ENCODE measurements around the gene PPM1F.

The PPM1F gene

GRCh38 chr22:21985214-21985613 is 32.6 kb upstream of the PPM1F start:
- WGBS, 2 donors (ENCODE audit: extremely low coverage in 2 of 2, insufficient read length in 2 of 2, insufficient replicate concordance in 1 of 2): no CpG with 5 or more reads among the region's 5 CpGs

GRCh38 chr22:21984793-21985192 is 32.1 kb upstream of the PPM1F start:
- Histone ChIP-seq H3K27ac (replicated peaks; ENCODE audit: low read length) (no peak overlapping the region), H3K79me1 (ENCODE audit: low read depth, low read length) (peaks cover 6% of the 10 kb centered on the region)

More at GRCh38 chr22:21985214-21985613, 32.6 kb upstream of the PPM1F start:
- no peak overlapping the region for H3K4ac ChIP-seq (ENCODE audit: low read length)
- no peak overlapping the region for H3K18ac ChIP-seq (ENCODE audit: low read length)
- no peak overlapping the region for H4K8ac ChIP-seq (ENCODE audit: low read depth, low read length)
- no peak overlapping the region for H3K27ac ChIP-seq (replicated peaks; ENCODE audit: low read length)
- no peak for DNase-seq (ENCODE audit: low spot score)
- peaks cover 4 to 6% of the 10 kb centered on the region in 2 donors for H3K4me1 ChIP-seq (ENCODE audit: control insufficient read depth in 2 of 2, insufficient read depth in 1 of 2, low read depth in 1 of 2, low read length in 2 of 2)
- no peak overlapping the region for H2BK15ac ChIP-seq (ENCODE audit: low read length)
- H3K9me3 ChIP-seq (replicated peaks in 1 of 2; ENCODE audit: control insufficient read depth in 2 of 2, insufficient read depth in 1 of 2, low read depth in 1 of 2, low read length in 2 of 2): peaks cover 0 to 1% of the 10 kb centered on the region in 2 donors
- peaks cover 2 to 11% of the 10 kb centered on the region in 2 donors for H3K36me3 ChIP-seq (replicated peaks in 1 of 2; ENCODE audit: control insufficient read depth in 2 of 2, insufficient read depth in 2 of 2, low read length in 2 of 2)
- H3K27me3 ChIP-seq (ENCODE audit: control insufficient read depth in 3 of 3, insufficient read depth in 3 of 3, low read depth in 1 of 3, low read length in 3 of 3): peaks cover 0 to 23% (median 5%) of the 10 kb centered on the region in 3 experiments
- H2BK12ac ChIP-seq (ENCODE audit: low read length): no peak overlapping the region
- H3K4me2 ChIP-seq (ENCODE audit: insufficient read depth, low read length, poor library complexity, severe bottlenecking): no peak overlapping the region
- H2AFZ ChIP-seq (ENCODE audit: low read length): peak overlapping the region; percentile 94
- no peak overlapping the region for H2BK5ac ChIP-seq (ENCODE audit: low read length)
- no peak overlapping the region for H3K4me3 ChIP-seq (ENCODE audit: low read length in 2 of 2)
- peaks cover 6% of the 10 kb centered on the region for H3K79me1 ChIP-seq (ENCODE audit: low read depth, low read length)
- no peak overlapping the region for H3K9ac ChIP-seq (ENCODE audit: low read depth, low read length, poor library complexity)
- H3K14ac ChIP-seq (ENCODE audit: low read length): no peak overlapping the region
- H2BK120ac ChIP-seq (ENCODE audit: low read depth, low read length): no peak overlapping the region
- no peak overlapping the region for H3K23ac ChIP-seq (ENCODE audit: low read depth, low read length, poor library complexity)
- no peak overlapping the region for H4K91ac ChIP-seq (ENCODE audit: low read depth, low read length, poor library complexity)
- no peak overlapping the region for H2AK5ac ChIP-seq (ENCODE audit: low read depth, low read length)

DNA sequence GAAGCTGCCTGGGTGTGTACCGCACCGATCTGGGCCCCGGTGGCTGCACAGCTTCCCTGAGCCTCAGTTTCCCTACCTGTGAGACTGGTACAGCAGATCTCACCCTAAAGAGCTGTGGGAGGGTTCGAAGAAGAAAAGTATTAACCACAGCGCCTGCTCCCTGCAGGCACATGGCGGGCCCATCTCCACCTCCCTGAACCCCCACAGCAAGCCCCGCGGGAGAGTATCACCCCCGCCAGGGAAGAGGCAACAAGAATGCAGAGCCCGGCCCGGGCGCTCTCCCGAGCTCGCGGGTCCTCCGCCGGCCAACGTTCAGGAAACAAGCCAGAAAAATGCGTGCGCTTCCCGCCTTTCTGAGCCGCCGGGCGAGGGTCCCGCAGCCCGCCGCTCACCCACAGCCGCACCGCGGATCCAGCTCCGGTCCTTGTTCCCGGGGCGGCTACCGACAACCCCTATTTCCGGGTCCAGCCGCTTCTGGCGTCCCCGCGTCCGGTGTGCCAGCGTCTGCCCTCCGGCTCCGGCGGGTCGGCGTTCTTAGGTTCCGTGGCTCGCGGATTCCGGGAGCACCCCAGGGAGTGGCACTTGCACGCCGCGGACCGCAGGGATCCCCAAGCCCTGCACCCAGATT is 29.8 kb upstream of the PPM1F start, which contains the start of gene TOP3B:
Gene TOP3B (minus strand): TSS at position 450 of the 628 bp plus-strand sequence. CDS start 7,078 bp downstream, outside the sequence.
- no peaks in the 10 kb centered on the region for H3K9me3 ChIP-seq (replicated peaks in 1 of 2; ENCODE audit: control insufficient read depth in 2 of 2, insufficient read depth in 1 of 2, low read depth in 1 of 2, low read length in 2 of 2)
- peak within 1 kb of the TSS; percentile 92 for H2AK5ac ChIP-seq (ENCODE audit: low read depth, low read length)
- peaks cover 4 to 6% of the 10 kb centered on the region in 2 donors for H3K4me1 ChIP-seq (ENCODE audit: control insufficient read depth in 2 of 2, insufficient read depth in 1 of 2, low read depth in 1 of 2, low read length in 2 of 2)
- DNase-seq (ENCODE audit: low spot score): peak; percentile 65
- H2BK5ac ChIP-seq (ENCODE audit: low read length): peak within 1 kb of the TSS; percentile 75
- H4K91ac ChIP-seq (ENCODE audit: low read depth, low read length, poor library complexity): no peak within 1 kb of the TSS
- peak within 1 kb of the TSS; percentile 53 for H3K4ac ChIP-seq (ENCODE audit: low read length)
- peak within 1 kb of the TSS; percentile 96 for H2AFZ ChIP-seq (ENCODE audit: low read length)
- H3K27me3 ChIP-seq (ENCODE audit: control insufficient read depth in 3 of 3, insufficient read depth in 3 of 3, low read depth in 1 of 3, low read length in 3 of 3): no peaks in the 10 kb centered on the region
- no peak within 1 kb of the TSS for H4K8ac ChIP-seq (ENCODE audit: low read depth, low read length)
- H3K18ac ChIP-seq (ENCODE audit: low read length): peak within 1 kb of the TSS; percentile 94
- no CpG with 5 or more reads among the region's 54 CpGs for WGBS, 2 donors (ENCODE audit: extremely low coverage in 2 of 2, insufficient read length in 2 of 2, insufficient replicate concordance in 1 of 2)
- H3K9ac ChIP-seq (ENCODE audit: low read depth, low read length, poor library complexity): peak within 1 kb of the TSS; percentile 94
- peaks cover 8 to 33% of the 10 kb centered on the region in 2 donors for H3K36me3 ChIP-seq (replicated peaks in 1 of 2; ENCODE audit: control insufficient read depth in 2 of 2, insufficient read depth in 2 of 2, low read length in 2 of 2)
- peak within 1 kb of the TSS; percentile 91 to 94 for H3K4me3 ChIP-seq (ENCODE audit: low read length in 2 of 2)
- no peak within 1 kb of the TSS for H3K27ac ChIP-seq (replicated peaks; ENCODE audit: low read length)
- no peak within 1 kb of the TSS for H2BK120ac ChIP-seq (ENCODE audit: low read depth, low read length)
- peak within 1 kb of the TSS; percentile 82 for H3K4me2 ChIP-seq (ENCODE audit: insufficient read depth, low read length, poor library complexity, severe bottlenecking)
- peak within 1 kb of the TSS; percentile 56 for H2BK15ac ChIP-seq (ENCODE audit: low read length)
- H3K14ac ChIP-seq (ENCODE audit: low read length): peak within 1 kb of the TSS; percentile 74
- H2BK12ac ChIP-seq (ENCODE audit: low read length): peak within 1 kb of the TSS; percentile 30
- H3K79me1 ChIP-seq (ENCODE audit: low read depth, low read length): peaks cover 12% of the 10 kb centered on the region
- H3K23ac ChIP-seq (ENCODE audit: low read depth, low read length, poor library complexity): peak within 1 kb of the TSS; percentile 100

More at GRCh38 chr22:21984793-21985192, 32.1 kb upstream of the PPM1F start:
- no peak overlapping the region for H3K18ac ChIP-seq (ENCODE audit: low read length)
- no peak overlapping the region for H3K4me2 ChIP-seq (ENCODE audit: insufficient read depth, low read length, poor library complexity, severe bottlenecking)
- H3K9ac ChIP-seq (ENCODE audit: low read depth, low read length, poor library complexity): no peak overlapping the region
- H3K36me3 ChIP-seq (replicated peaks in 1 of 2; ENCODE audit: control insufficient read depth in 2 of 2, insufficient read depth in 2 of 2, low read length in 2 of 2): peaks cover 3 to 15% of the 10 kb centered on the region in 2 donors
- no peak overlapping the region for H3K4me3 ChIP-seq (ENCODE audit: low read length in 2 of 2)
- no peak overlapping the region for H2BK12ac ChIP-seq (ENCODE audit: low read length)
- no peak overlapping the region for H2AK5ac ChIP-seq (ENCODE audit: low read depth, low read length)
- DNase-seq (ENCODE audit: low spot score): peak; percentile 31
- H2BK15ac ChIP-seq (ENCODE audit: low read length): no peak overlapping the region
- peaks cover 4 to 6% of the 10 kb centered on the region in 2 donors for H3K4me1 ChIP-seq (ENCODE audit: control insufficient read depth in 2 of 2, insufficient read depth in 1 of 2, low read depth in 1 of 2, low read length in 2 of 2)
- no peak overlapping the region for H3K14ac ChIP-seq (ENCODE audit: low read length)
- peaks cover 0 to 18% (median 5%) of the 10 kb centered on the region in 3 experiments for H3K27me3 ChIP-seq (ENCODE audit: control insufficient read depth in 3 of 3, insufficient read depth in 3 of 3, low read depth in 1 of 3, low read length in 3 of 3)
- no peak overlapping the region for H4K91ac ChIP-seq (ENCODE audit: low read depth, low read length, poor library complexity)
- peak overlapping the region; percentile 90 for H3K23ac ChIP-seq (ENCODE audit: low read depth, low read length, poor library complexity)
- no peak overlapping the region for H2BK5ac ChIP-seq (ENCODE audit: low read length)
- no CpG with 5 or more reads among the region's 7 CpGs for WGBS, 2 donors (ENCODE audit: extremely low coverage in 2 of 2, insufficient read length in 2 of 2, insufficient replicate concordance in 1 of 2)
- H4K8ac ChIP-seq (ENCODE audit: low read depth, low read length): no peak overlapping the region
- H3K9me3 ChIP-seq (replicated peaks in 1 of 2; ENCODE audit: control insufficient read depth in 2 of 2, insufficient read depth in 1 of 2, low read depth in 1 of 2, low read length in 2 of 2): peaks cover 0 to 1% of the 10 kb centered on the region in 2 donors
- peak overlapping the region; percentile 94 for H2AFZ ChIP-seq (ENCODE audit: low read length)
- no peak overlapping the region for H2BK120ac ChIP-seq (ENCODE audit: low read depth, low read length)
- no peak overlapping the region for H3K4ac ChIP-seq (ENCODE audit: low read length)

DNA sequence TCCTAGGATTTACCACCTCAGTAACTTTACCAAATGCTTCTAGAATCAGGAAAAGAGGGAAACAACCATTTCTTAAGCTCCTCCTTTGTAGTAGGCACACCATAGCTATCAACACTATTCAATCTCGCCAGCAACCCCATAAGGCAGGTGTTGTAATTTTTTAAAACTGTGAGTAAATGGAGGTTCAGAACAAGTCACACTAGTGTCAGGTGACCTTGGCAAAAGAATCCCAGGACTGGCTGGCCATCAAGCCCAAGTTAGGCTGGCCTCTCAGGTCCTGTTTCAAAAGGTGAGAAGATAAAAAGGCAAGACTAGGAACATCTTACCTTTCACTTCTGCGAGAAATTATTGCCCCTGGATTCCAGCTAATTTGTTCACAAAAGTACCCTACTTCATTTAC is 29.2 kb upstream of the PPM1F start:
- Histone ChIP-seq H2AFZ (ENCODE audit: low read length) (peak overlapping the region; percentile 96), H4K91ac (ENCODE audit: low read depth, low read length, poor library complexity) (no peak overlapping the region), H2AK5ac (ENCODE audit: low read depth, low read length) (peak overlapping the region; percentile 92), H2BK15ac (ENCODE audit: low read length) (no peak overlapping the region), H3K4me2 (ENCODE audit: insufficient read depth, low read length, poor library complexity, severe bottlenecking) (peak overlapping the region; percentile 82), H3K9me3 (replicated peaks in 1 of 2; ENCODE audit: control insufficient read depth in 2 of 2, insufficient read depth in 1 of 2, low read depth in 1 of 2, low read length in 2 of 2) (no peaks in the 10 kb centered on the region), H3K18ac (ENCODE audit: low read length) (no peak overlapping the region), H3K23ac (ENCODE audit: low read depth, low read length, poor library complexity) (peak overlapping the region; percentile 100), H2BK120ac (ENCODE audit: low read depth, low read length) (no peak overlapping the region), H3K27ac (replicated peaks; ENCODE audit: low read length) (no peak overlapping the region), H3K14ac (ENCODE audit: low read length) (no peak overlapping the region), H3K4me1 (ENCODE audit: control insufficient read depth in 2 of 2, insufficient read depth in 1 of 2, low read depth in 1 of 2, low read length in 2 of 2) (peaks cover 4 to 6% of the 10 kb centered on the region in 2 donors), H3K9ac (ENCODE audit: low read depth, low read length, poor library complexity) (peak overlapping the region; percentile 94), H2BK12ac (ENCODE audit: low read length) (no peak overlapping the region), H3K4ac (ENCODE audit: low read length) (no peak overlapping the region), H3K27me3 (ENCODE audit: control insufficient read depth in 3 of 3, insufficient read depth in 3 of 3, low read depth in 1 of 3, low read length in 3 of 3) (no peaks in the 10 kb centered on the region), H4K8ac (ENCODE audit: low read depth, low read length) (no peak overlapping the region), H3K79me1 (ENCODE audit: low read depth, low read length) (peaks cover 12% of the 10 kb centered on the region), H2BK5ac (ENCODE audit: low read length) (peak overlapping the region; percentile 75), H3K4me3 (ENCODE audit: low read length in 2 of 2) (peak overlapping the region; percentile 91 to 94), H3K36me3 (replicated peaks in 1 of 2; ENCODE audit: control insufficient read depth in 2 of 2, insufficient read depth in 2 of 2, low read length in 2 of 2) (peaks cover 8 to 34% of the 10 kb centered on the region in 2 donors)
- DNase-seq (ENCODE audit: low spot score): no peak
- whole genome bisulfite sequencing, 2 donors (ENCODE audit: extremely low coverage in 2 of 2, insufficient read length in 2 of 2, insufficient replicate concordance in 1 of 2): no CpG with 5 or more reads among the region's 2 CpGs

Measured in neuronal stem cell (in vitro differentiated cells).